HG03066 (cell line): ENCODE measurements around the gene BLM.

Experiments used
- ATAC-seq: cut with Tn5 transposase; IDR thresholded peaks from one replicate; pipeline ENCODE4 v1.9.1; 2021; ENCODE audit warnings: low read depth; ENCODE audit not compliant: unreplicated experiment

Gene BLM

GRCh38 chr15:90774731-90775514 is 57.8 kb downstream of the BLM start:
- ATAC-seq = no peak

GRCh38 chr15:90780916-90781315 is 63.8 kb downstream of the BLM start:
- ATAC-seq = no peak

DNA sequence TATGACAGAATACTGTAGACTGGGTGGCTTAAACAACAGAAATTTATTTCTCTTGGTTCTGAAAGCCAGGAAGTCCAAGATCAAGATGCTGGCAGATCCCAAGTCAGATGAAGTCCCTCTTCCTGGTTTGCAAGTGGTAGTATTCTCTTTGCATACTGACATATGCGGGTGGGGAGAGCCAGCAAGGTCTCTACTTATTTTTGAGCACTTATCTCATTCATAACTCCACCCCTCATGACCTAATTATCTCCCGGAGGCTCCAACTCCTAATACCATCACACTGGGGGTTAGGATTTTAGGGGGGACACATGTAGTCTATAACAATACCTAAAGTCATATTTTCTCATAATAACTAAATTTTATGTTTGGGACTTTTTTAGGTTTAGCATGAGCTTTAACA is 65.3 kb downstream of the BLM start:
- no peak for ATAC-seq

DNA sequence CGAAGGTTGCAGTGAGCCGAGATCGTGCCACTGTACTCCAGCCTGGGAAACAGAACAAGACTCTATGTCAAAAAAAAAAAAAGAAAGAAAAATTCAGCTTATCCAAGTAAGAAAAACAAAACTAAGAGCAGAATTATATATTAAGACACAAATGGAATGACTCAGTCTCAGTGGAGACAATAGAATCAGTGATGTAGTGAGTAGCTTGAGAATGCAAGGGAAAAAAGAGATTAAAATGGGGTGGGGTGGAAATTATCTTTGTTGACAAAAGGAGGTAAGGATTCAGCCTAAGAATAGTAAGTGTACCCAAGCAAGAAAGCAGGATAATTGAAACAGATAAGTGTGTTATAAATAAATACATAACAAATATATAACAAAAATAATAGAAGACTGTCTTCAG is 70.7 kb downstream of the BLM start:
- no peak for ATAC-seq

DNA sequence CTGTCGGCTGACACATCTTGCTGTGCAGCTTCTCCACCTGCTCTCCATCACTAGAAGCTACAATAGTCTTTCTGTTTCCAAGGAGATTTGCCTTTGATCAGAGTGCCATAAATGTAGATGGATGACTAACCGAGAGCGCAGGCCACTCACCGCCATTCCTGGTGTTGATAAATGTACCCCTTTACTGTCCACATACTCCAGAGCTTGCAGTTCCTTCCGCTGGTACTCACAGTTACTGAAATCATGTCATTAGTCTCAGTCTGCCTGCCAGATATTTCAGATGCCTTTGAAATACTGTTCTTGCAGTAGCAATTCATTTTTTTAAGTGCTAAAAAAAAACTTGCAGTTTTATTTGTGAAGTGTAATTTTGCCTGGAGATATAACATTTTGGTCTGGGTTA is 72.3 kb downstream of the BLM start:
- no peak for ATAC-seq

DNA sequence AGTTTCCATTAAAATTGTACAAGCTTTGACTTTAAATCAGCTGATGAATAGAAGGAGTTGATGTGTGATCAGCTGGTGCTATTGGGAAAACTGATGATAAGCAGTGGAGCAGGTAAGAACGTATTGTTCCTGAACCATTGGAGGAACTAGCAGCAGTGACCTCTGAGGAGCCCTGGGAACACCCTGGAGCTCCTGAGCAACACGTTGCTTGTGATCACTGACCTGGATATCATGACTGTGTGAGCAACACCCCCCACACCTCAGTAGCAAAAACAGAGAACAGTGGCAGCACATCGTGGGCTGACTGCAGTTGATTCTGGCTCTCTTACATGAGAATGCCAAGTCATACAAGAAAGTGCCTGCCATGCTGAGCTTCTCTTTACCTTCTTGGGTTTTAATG is 72.9 kb downstream of the BLM start:
- no peak for ATAC-seq

DNA sequence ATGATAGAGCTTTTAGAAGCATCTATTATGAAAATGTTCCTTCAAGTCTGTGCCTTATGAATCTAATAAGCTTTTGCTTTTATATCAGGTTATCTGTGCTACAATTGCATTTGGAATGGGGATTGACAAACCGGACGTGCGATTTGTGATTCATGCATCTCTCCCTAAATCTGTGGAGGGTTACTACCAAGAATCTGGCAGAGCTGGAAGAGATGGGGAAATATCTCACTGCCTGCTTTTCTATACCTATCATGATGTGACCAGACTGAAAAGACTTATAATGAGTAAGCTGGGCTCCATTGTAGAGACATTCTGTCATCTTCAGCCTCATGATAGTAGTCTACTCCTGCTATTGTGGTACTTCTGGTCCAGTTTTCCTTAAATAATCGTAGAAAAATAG is 73.4 kb downstream of the BLM start:
- ATAC-seq = no peak

GRCh38 chr15:90794538-90794937 is 77.4 kb downstream of the BLM start:
- no peak for ATAC-seq

DNA sequence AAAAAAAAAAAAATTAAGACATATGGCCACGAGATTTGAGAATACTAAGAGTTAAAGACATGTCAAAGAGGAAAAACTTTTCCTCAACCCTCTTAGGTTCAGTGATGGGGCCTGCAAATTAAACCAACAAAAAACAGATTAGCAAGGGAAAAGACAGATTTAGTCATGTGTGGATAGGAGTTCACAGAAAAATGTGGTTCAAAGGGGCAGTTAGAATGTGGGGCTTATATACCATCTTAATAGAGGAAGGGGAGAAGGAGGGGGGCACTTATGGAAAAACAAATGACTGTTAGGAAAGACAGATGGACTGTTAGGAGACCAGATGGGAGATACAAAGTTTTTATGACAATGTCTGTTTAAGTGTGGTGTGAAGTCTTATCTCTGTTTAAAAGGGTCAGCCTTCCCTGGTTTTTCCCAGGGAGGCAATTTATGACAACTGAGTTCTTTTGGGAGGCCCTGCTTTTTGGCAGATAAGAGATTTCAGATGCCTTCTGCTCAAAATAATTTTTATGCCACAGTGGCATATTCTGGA is 82.6 kb downstream of the BLM start:
- ATAC-seq = no peak

DNA sequence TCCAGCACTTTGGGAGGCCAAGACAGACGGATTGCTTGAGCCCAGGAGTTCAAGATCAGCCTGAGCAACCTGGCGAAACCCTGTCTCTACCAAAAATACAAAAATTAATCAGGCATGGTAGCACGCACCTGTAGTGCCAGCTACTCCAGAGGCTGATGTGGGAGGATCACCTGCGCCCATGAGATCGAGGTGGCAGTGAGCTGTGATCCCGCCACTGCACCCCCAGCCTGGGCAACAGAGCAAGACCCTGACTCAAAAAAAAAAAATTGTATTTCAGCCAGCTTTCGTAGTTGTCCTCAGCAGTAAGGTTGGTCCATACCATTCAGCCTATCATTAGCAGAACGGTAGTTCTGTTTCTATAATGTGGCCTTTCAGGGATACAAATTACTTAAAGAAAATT is 84.7 kb downstream of the BLM start:
- ATAC-seq = no peak

DNA sequence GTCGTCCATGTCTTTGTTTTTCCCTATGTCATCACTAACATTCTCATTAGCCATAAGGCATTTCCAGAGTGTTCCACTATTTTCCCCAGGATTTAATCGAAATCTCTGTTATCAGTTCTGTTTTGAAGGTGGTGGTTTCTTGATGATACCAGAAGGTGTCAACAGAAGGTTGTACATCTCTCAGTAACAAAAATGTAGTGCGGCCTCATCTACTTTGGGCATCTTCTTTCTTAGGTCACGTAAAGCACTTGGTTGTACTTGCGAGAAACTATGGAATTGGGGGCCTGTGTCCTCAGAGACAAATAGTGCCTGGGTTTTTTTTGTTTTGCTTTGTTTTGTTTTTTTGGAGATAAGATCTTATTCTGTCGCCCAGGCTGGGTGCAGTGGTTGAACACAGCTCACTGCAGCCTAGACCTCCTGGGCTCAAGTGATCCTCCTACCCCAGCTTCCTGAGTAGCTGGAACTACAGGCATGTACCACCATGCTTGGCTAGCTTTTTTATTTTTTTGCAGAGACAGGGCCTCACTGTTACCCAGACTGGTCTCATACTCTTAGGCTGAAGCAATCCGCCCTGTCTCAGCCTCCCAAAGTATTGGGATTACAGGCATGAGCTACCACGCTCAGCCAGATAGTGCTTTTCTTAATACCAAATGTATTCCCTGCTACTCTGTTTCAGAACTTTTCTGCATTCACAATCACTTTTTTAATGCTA is 90.1 kb downstream of the BLM start:
- no peak for ATAC-seq

GRCh38 chr15:90807786-90808086 is 90.6 kb downstream of the BLM start:
- no peak for ATAC-seq

DNA sequence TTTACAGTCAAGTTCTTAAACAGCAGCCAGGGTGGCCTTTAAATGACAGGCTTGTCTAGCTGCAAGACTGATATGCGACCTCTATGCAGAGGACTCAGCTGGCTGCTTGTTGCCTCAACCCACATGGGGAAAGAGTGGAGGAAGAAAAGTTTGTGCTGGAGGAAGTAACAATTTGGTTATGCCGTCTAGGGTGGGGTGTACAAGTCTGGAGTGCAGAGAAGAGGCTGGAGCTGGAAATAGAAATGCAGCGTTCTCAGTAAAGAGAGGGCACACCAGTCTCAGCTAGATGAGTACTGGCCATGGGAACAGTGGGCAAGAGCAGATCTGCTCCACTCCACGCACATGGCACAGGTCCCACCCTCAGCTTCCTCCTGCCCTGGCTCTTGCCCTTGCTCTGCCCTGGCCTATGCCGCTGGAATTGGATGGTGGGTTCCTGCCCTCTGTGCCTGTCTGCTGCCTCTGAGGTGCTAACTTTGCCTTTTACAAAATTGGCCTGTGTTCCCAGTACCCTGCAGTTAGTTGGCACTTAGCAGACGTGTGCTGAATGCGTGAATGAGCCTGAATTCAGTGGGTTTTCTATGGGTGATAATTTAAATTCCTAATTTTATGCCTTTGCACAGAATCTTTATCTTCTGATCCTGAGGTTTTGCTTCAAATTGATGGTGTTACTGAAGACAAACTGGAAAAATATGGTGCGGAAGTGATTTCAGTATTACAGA is 91.5 kb downstream of the BLM start:
- no peak for ATAC-seq

- no peak for ATAC-seq
Measured at GRCh38 chr15:90809536-90809935, 92.4 kb downstream of the BLM start.

DNA sequence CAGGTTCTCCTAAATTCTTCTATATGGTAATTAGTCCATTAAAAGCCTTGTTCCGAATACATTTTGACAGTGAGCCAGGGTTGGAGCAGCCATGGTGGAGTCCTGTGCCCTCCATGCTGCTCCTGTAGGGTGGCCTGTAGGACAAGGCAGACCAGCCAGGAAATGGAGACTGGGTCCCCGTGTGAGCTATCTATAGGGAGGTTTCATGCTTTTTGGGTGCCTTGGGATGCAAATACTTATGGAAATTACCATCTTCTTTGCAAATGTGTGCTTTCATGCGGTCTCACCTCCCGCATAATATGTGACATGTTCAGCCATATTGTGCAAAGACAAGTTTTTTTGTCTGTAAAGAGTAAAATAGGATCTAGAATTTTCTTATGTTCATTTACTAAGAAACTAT is 93.2 kb downstream of the BLM start:
- no peak for ATAC-seq

- ATAC-seq = no peak
Measured at GRCh38 chr15:90812171-90812957, 95.2 kb downstream of the BLM start.

GRCh38 chr15:90812958-90813265 is 95.8 kb downstream of the BLM start:
- no peak for ATAC-seq

DNA sequence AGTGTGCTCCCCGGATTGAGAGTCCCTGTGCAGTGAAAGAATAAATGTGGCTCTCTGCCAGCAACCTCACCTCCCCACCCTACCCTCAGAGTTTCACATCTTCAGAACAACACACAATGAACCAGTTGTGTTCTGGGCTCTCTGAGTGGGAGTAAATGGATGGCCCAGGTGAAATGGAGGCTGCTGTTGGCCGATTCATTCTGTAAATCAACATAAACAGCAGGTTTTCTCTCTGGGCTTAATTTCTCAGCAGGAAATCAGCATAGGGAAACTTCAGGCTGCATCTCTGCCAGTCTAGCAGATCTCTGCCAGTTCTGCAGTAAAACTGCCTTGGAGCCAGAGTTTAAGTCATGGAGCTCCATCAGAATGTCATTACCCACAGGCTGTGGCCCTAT is 96.6 kb downstream of the BLM start:
- no peak for ATAC-seq

DNA sequence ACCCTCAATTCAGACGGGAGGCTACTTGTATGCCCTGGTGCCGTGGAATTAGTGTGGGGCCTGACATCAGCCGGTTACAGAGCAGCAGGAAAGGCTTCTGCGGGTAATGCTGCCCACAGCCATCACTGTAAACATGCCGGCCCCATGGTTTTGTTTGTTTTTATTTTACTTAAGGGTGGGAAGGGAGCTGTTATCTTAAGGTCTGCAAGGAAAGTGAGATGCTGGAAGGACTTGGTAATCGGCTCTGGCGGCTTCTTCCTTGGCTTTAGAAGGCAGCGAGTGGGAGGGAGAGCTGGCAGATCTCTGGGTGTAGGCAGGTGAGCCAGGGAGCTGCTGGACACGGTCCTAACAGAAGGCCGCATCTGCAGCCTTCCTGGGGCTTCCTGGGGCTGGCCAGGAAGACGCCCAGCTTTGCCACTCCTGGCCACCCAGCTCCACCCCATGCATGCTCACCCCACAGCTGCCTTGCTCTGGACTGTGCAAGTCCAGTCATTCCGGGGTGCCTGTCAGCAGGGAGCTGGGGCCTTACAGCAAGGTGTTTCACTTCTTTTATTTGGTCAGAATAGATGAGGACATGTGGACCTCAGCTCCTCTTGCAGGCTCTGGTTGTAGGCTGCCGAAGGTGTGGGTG is 97.2 kb downstream of the BLM start:
- no peak for ATAC-seq

DNA sequence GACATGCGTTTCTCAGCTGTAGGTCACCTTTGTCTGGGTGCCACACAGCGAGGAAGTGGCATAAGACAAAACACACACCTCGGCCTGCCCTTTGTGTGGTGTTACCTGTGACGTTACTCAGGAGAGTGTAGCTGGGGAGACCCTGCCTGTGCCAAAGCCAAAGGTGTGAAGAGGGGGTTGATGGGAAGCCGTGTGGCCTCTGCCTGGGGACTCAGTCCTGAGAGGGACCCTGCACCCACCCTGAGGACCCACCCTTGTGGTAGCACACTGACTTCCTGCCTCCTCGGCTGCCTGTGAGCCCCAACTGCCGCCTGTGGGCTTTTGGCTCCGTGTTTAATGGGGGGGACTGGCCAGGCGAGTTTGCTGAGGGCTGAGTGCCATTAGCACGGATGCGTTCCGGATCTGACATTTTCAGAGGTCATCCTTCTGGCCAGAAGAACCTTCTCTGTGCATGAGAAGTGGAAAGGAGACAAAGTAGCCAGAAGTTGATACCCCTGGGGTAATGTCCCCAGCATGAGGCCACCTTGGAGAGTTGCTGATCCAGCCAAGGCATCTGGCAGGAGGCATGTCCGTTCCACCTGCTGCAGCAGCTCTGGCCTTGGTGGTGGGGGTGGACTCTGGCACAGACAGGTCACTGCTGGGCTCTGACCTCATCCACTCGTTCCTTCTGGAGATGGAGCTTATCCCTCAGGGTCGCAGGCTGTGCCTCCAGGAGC is 99.4 kb downstream of the BLM start:
- ATAC-seq = no peak
